Gastrocnemius medialis (tissue), 4 donors: ENCODE data around the gene ZNF580. TPM values are rescaled to one million over a fixed set of nuclear protein-coding genes. Genes with fewer than 3 reads are reported as not detected.

Experiments
- ATAC-seq, 2 donors: fragments of 150-250 bp; one replicate each; pipeline ENCODE4 v1.9.1; 2016
- DNase-seq, 2 donors: peaks; one replicate each; pipeline ENCODE4 v3.0.0-alpha.2; 2019
- H3K27ac ChIP-seq, 4 donors: fragments of 200-600 bp; sonication (generic); 1 replicate in 1 of 4; 2 replicates in 3 of 4; pipeline ENCODE4 v1.5.1; 2016 to 2018; ENCODE audit warnings: mild to moderate bottlenecking in 2 of 4, moderate library complexity in 1 of 4
- H3K27me3 ChIP-seq, 3 donors: fragments of 200-600 bp; sonication (generic) in 2 of 3; 1 replicate in 1 of 3; 2 replicates in 2 of 3; pipeline versions ENCODE4 v1.5.1 to v1.6.0; 2016 to 2019; ENCODE audit warnings: mild to moderate bottlenecking in 1 of 3, moderate library complexity in 1 of 3
- H3K36me3 ChIP-seq, 2 donors: fragments of 200-600 bp; sonication (generic) in 1 of 2; one replicate each; pipeline ENCODE4 v1.5.1; 2017 to 2018
- H3K4me1 ChIP-seq, 2 donors: fragments of 200-600 bp; sonication (generic) in 1 of 2; one replicate each; pipeline ENCODE4 v1.5.1; 2016 to 2017; ENCODE audit warnings: mild to moderate bottlenecking in 2 of 2
- H3K4me3 ChIP-seq, 4 donors: fragments of 200-600 bp; sonication (generic) in 3 of 4; 1 replicate in 1 of 4; 2 replicates in 3 of 4; pipeline ENCODE4 v1.5.1; 2016 to 2019; ENCODE audit warnings: mild to moderate bottlenecking in 2 of 4
- H3K9me3 ChIP-seq, 3 donors: fragments of 200-600 bp; sonication (generic) in 2 of 3; 1 replicate in 1 of 3; 2 replicates in 2 of 3; pipeline ENCODE4 v1.5.1; 2016 to 2019
- POLR2A ChIP-seq, 2 donors: fragments of 450-650 bp; IDR thresholded peaks; one replicate each; pipeline ENCODE4 v1.6.1; 2017; ENCODE audit warnings: antibody characterized with exemption in 2 of 2, mild to moderate bottlenecking in 2 of 2, moderate library complexity in 2 of 2
- in situ Hi-C, 4 donors: fragments of 200-750 bp; cut with MboI; loops; one replicate each; pipeline versions ENCODE4 v1.15.0 to v1.8.0; 2017; ENCODE audit warnings: low sequenced_read_pairs in 4 of 4
- intact Hi-C: fragments of 100-400 bp; cut with DNase I; formaldehyde crosslinking; loops from one replicate; pipeline ENCODE4 v1.15.1; 2023; ENCODE audit warnings: low total_unique reads
- total RNA-seq, 4 donors: library from RNA; depleted of rRNA; stranded (reverse); fragments of >200 nt; gene quantifications; one replicate each; pipeline versions ENCODE4 v1.1.0 to v1.2.3, GENCODE V29; 2016
- TF ChIP-seq, protein P1 (sequence below), 5 experiments: fragments of 450-650 bp in 3 of 5; fragments of 200-600 bp in 2 of 5; sonication (generic) in 2 of 5; IDR thresholded peaks in 4 of 5; conservative IDR thresholded peaks in 1 of 5; 1 replicate in 4 of 5; 2 replicates in 1 of 5; pipeline ENCODE4 v1.5.1; 2016 to 2019; ENCODE audit warnings: antibody characterized with exemption in 5 of 5, mild to moderate bottlenecking in 3 of 5, moderate library complexity in 3 of 5

The ZNF580 gene
- total RNA-seq, 4 donors from 2014 or later: 1.5 to 12.3 (median 7.2) TPM

DNA sequence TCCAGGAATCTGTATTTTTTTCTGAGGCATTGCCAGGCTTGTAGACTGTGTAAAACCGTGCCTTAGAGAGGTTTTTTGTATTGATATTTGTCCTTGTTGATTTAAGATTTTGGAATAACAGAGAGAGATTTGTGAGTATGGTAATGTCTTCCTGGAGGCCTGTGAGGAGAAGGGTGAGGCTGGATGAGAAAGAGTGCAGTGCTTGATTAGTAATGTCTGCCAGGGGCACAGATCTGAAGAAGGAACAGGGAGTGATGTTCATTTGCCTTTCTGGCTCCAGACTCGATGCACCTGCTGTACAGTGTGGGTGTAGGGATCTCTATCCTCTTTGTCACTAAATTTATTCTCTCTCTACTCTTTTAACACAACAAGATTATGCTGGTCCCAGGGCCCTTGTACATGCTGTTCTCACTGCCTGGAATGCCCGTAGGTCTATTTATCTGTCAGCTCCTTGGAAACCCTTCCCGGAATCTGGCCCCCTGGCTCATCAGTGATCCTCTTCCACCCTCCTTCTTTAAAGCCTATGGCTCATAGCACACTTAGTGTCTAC, 45.7 kb upstream of the ZNF580 start:
- DNase-seq (peak; percentile 74), ATAC-seq (peak; percentile 31 to 36)
- H3K27ac ChIP-seq: peak overlapping the region; percentile 78 to 100 (median 98)
- H3K9me3 ChIP-seq: no peaks in the 10 kb centered on the region
- H3K4me1 ChIP-seq: peaks cover 7 to 14% of the 10 kb centered on the region in 2 donors
- no peaks in the 10 kb centered on the region for H3K27me3 ChIP-seq
- no peak overlapping the region for H3K4me3 ChIP-seq
- intact Hi-C loops: loop anchor here (5.0 kb wide), 3 partner anchors 33 to 448 kb away; partner anchors contain the start of gene TNNT1
- peaks cover 0 to 16% of the 10 kb centered on the region in 2 donors for H3K36me3 ChIP-seq
- in situ Hi-C loops: loop anchor here in 1 of 4 donors (5.0 kb wide), 1 partner anchor 48 kb away; the partner anchor contains the start of gene SBK3
- TF ChIP-seq, protein P1, sequence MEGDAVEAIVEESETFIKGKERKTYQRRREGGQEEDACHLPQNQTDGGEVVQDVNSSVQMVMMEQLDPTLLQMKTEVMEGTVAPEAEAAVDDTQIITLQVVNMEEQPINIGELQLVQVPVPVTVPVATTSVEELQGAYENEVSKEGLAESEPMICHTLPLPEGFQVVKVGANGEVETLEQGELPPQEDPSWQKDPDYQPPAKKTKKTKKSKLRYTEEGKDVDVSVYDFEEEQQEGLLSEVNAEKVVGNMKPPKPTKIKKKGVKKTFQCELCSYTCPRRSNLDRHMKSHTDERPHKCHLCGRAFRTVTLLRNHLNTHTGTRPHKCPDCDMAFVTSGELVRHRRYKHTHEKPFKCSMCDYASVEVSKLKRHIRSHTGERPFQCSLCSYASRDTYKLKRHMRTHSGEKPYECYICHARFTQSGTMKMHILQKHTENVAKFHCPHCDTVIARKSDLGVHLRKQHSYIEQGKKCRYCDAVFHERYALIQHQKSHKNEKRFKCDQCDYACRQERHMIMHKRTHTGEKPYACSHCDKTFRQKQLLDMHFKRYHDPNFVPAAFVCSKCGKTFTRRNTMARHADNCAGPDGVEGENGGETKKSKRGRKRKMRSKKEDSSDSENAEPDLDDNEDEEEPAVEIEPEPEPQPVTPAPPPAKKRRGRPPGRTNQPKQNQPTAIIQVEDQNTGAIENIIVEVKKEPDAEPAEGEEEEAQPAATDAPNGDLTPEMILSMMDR (IDR thresholded peaks at IDR 0.05 in 4 of 5, conservative IDR thresholded peaks at IDR 0.05 in 1 of 5): no peak
- TF ChIP-seq POLR2A (IDR thresholded peaks at IDR 0.05): no peak

DNA sequence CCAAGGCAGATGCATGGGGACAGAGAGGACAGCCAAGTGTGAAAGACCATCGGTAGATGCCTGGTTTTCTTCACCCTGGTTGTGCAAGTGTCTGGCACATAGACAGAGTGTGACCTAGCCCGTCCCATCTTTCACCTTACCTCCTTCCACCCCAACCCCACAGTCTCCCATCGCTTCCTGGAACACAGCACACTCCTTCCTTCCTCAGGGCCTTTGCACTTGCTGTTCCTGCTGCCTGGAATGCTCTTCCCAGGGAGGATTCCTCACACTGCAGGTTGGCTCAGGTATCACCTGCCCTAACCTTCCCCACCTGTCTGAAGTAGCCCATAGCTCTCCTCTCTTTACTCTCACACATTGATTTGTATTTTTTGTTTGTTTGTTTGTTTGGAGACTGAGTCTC, 44.5 kb upstream of the ZNF580 start:
- DNase-seq (no peak), ATAC-seq (no peak)
- peaks cover 13 to 21% of the 10 kb centered on the region in 2 donors for H3K4me1 ChIP-seq
- in situ Hi-C loops (loop anchor here in 1 of 4 donors (5.0 kb wide), 1 partner anchor 49 kb away; the partner anchor contains the start of gene SBK3), intact Hi-C loops (loop anchor here (5.0 kb wide), 3 partner anchors 34 to 449 kb away; partner anchors contain the start of gene TNNT1)
- H3K27ac ChIP-seq: peak overlapping the region; percentile 78 to 100 (median 98)
- H3K36me3 ChIP-seq: peaks cover 0 to 16% of the 10 kb centered on the region in 2 donors
- H3K4me3 ChIP-seq: no peak overlapping the region
- TF ChIP-seq POLR2A (IDR thresholded peaks at IDR 0.05): no peak
- TF ChIP-seq, protein P1 (IDR thresholded peaks at IDR 0.05 in 4 of 5, conservative IDR thresholded peaks at IDR 0.05 in 1 of 5): no peak
- no peaks in the 10 kb centered on the region for H3K9me3 ChIP-seq
- no peaks in the 10 kb centered on the region for H3K27me3 ChIP-seq

DNA sequence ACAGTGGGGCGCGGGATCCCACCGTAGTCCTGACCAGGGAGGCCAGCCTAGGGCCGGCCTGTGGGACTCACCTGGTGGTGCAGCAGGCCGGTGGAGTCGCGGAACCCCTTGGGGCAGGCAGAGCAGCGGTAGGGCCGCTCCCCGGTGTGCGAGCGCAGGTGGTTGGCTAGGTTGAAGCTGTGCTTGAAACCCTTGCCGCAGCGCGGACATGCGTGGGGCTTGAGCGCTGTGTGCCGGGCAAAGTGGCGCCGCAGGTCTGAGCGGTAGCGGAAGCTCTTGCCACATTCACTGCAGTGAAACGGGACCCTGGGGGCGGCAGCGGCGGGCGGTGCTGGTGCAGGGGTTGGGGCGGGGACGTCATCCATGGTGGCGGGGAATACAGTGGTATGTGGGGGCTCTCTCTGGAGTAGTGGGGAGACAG, 43.3 kb upstream of the ZNF580 start:
- Histone ChIP-seq H3K36me3 (peaks cover 0 to 10% of the 10 kb centered on the region in 2 donors), H3K4me3 (no peak overlapping the region), H3K27me3 (no peaks in the 10 kb centered on the region), H3K9me3 (no peaks in the 10 kb centered on the region), H3K27ac (peak overlapping the region in 3 of 4 donors; percentile 97 to 100 (median 100)), H3K4me1 (peaks cover 13 to 23% of the 10 kb centered on the region in 2 donors)
- in situ Hi-C loops (loop anchor here in 1 of 4 donors (5.0 kb wide), 1 partner anchor 50 kb away; the partner anchor contains the start of gene SBK3), intact Hi-C loops (loop anchor here (5.0 kb wide), 3 partner anchors 35 to 450 kb away; partner anchors contain the start of gene TNNT1)
- ATAC-seq (no peak), DNase-seq (no peak)
- TF ChIP-seq, protein P1 (IDR thresholded peaks at IDR 0.05 in 4 of 5, conservative IDR thresholded peaks at IDR 0.05 in 1 of 5): no peak

DNA sequence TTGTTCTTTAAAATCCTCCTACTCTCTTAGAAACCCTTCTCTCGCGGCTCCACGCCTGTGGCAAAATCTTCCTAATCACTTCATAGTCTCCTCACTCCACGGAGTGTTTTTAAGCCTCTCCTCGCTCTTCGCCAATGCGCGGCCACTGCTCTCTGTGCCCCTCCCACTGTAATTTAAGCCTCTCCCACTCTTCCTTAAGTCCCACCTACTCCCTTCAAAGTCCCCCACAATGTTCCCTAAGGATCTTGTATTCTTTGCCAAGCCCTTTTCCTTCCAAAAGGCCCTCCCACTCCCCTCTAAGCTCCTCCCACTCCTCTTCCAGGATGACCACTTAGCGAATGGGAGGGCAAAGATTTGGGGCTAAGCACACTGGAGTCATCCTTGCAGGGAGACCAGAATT, 42.8 kb upstream of the ZNF580 start:
- Histone ChIP-seq H3K4me1 (peaks cover 13 to 23% of the 10 kb centered on the region in 2 donors), H3K27me3 (no peaks in the 10 kb centered on the region), H3K4me3 (no peak overlapping the region), H3K36me3 (peaks cover 0 to 10% of the 10 kb centered on the region in 2 donors), H3K9me3 (no peaks in the 10 kb centered on the region), H3K27ac (peak overlapping the region; percentile 97 to 100 (median 98))
- intact Hi-C loops: loop anchor here (2.0 to 5.0 kb wide), 6 partner anchors 17 to 451 kb away; partner anchors contain the start of genes TNNT1, ZNF579 and ZNF628
- in situ Hi-C loops: loop anchor here in 1 of 4 donors (5.0 kb wide), 1 partner anchor 51 kb away; the partner anchor contains the start of gene SBK3
- TF ChIP-seq, protein P1 (IDR thresholded peaks at IDR 0.05 in 4 of 5, conservative IDR thresholded peaks at IDR 0.05 in 1 of 5): no peak
- no peak for TF ChIP-seq POLR2A (IDR thresholded peaks at IDR 0.05)
- ATAC-seq (no peak), DNase-seq (no peak)
